ENCODE measurements around the gene PASD1.
"Not testable (repeated sequence)": the region's sequence is repeated elsewhere in the genome, so short reads cannot be mapped to it uniquely, and the experiment has no call there.

Gene PASD1

DNA sequence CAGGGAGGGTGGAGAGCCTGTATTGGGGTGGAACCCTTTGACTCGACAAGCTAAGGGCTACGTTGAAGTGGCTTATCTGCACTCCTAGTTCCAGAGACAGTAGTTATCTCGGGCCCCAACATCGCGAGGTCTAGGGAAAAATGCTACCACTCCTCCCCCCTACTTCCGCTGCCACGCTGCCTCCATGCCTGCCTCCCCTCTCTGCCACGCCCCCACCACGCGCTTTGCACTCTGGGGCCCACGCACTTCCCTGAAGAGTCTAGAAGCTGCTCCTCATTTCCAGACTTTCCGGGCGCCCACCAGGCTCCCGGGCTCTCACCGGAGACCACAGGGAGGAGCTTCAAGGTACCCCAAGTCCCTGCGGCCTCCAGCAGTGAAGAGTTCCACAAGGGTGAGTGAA is at the start of gene PASD1:
Gene PASD1 (plus strand): TSS at position 227 of the 400 bp plus-strand sequence. CDS start 37,879 bp downstream, outside the sequence.
- DNase-seq = no peak

GRCh38 chrX:151515237-151515636 is 48.2 kb upstream of the PASD1 start:
- no peak for DNase-seq

- no peak for DNase-seq
These were observed 46.8 kb upstream of the PASD1 start for GRCh38 chrX:151516538-151517187.

- no peak for DNase-seq
These were observed 46.1 kb upstream of the PASD1 start for GRCh38 chrX:151517421-151517820.

GRCh38 chrX:151523351-151523750 is 40.1 kb upstream of the PASD1 start:
- no peak for DNase-seq

DNA sequence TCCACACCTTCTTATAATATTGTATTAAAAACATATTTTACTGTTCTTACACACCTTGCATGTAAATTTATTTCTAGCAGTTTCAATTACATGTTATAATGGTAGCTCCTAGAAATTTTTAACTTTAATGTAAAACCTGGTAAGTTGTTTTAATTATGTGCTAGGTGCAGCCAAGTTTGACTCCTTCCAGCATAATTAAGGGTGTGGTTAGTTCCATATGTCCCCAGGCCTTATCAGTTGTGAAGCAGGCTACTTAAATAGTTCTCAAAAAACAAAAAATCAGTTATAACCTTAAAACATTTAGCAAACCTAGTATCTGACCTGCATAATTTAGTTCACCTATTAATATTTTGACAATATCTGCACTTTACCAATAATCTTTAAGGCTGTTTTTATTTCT is 26.9 kb upstream of the PASD1 start:
- DNase-seq = no peak

DNA sequence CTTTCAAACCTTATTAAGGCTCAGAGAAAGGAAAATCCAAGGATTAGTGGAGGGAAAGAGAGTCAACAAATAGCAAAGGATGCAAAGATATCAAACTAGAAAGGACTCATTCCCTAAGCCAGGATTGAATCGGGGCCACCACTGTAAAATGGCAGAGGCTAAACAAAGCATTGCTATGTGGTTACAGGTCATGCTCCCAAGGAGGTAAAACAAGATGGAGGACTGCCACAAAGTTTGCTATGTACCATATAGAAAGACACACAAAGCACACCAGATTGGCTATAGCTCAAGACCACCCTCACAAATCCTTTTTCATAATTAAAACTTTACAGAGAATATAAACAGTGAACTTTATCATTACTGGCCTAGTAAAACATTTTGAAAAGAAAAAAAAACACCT is 25.9 kb upstream of the PASD1 start:
- DNase-seq = no peak

- no peak for DNase-seq
These were observed 25.0 kb upstream of the PASD1 start for GRCh38 chrX:151538190-151539122.

- no peak for DNase-seq
These were observed 19.8 kb upstream of the PASD1 start for GRCh38 chrX:151543706-151544105.

DNA sequence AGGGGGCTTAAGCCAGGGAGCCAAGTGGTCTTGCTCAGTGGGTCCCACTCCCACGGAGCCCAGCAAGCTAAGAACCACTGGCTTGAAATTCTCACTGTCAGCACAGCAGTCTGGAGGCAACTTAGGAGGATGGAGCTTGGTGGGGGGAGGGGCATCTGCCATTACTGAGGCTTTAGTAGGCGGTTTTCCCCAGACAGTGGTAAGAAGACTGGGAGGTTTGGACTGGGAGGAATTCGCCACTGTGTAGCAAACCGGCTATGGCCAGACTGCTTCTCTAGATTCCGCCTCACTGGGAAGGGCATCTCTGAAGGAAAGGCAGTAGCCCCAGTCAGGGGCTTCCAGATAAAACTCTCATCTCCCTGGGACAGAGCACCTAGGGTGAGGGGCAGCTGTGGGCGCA is 17.2 kb upstream of the PASD1 start:
- DNase-seq = not testable (repeated sequence)

DNA sequence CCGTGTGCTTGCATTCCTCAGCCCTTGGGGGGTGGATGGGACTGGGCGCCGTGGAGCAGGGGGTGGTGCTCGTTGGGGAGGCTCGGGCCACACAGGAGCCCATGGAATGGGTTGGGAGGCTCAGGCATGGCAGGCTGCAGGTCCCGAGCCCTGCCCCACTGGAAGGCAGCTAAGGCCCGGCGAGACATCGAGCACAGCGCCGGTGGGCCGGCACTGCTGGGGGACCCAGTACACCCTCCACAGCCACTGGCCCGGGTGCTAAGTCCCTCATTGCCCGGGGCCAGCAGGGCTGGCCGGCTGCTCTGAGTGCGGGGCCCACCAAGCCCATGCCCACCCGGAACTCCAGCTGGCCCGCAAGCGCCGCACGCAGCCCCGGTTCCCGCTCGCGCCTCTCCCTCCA is 12.3 kb upstream of the PASD1 start:
- DNase-seq = not testable (repeated sequence)

DNA sequence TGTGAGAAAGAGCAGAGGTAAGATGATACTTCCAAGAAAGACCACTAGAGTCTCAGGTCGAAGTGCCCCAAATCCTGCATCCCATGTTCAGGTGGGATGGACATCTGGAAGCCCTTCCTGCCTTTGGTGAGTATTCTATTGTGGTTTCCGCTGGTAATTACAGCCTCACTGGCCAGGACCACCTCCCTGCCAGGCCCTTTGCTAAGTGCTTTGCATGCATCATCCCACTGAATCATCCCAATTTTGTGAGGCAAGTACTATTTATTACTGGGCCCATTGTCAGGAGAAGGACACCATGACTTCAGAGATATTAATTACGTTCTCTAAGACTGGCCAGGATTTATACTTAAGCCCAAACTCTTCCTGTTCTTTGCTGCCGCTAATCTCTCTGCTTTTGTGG is 10.7 kb upstream of the PASD1 start:
- no peak for DNase-seq

DNA sequence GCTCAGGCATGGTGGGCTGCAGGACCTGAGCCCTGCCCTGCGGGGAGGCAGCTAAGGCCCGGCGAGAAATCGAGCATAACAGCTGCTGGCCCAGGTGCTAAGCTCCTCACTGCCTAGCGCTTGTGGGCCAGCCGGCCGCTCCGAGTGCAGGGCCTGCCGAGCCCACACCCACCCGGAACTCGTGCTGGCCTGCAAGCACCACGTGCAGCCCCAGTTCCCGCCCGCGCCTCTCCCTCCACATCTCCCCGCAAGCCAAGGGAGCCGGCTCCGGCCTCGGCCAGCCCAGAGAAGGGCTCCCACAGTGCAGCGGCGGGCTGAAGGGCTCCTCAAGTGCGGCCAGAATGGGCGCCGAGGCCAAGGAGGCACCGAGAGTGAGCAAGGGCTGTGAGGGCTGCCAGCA is 8.2 kb upstream of the PASD1 start:
- DNase-seq = not testable (repeated sequence)

GRCh38 chrX:151562485-151562884 is 990 bp upstream of the PASD1 start:
- DNase-seq = not testable (repeated sequence)

GRCh38 chrX:151563003-151563402 is 472 bp upstream of the PASD1 start:
- DNase-seq = not testable (repeated sequence)

GRCh38 chrX:151564035-151564434 is 560 bp downstream of the PASD1 start:
- no peak for DNase-seq

DNA sequence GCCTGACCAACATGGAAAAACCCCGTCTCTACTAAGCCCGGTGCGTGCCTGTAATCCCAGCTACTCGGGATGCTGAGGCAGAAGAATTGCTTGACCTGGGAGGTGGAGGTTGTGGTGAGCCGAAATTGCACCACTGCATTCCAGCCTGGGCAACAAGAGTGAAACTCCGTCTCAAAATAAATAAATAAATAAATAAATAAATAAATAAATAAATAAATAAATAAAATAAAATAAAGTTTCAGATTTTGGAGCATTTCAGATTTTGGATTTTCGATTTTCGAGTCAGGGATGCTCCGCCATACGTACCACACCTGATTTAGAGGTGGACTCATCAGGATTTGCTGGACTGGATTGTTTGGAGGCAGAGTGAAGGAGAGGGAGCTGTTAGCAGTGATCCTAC is 3.4 kb downstream of the PASD1 start:
- not testable (repeated sequence) for DNase-seq

GRCh38 chrX:151570561-151570960 is 7.1 kb downstream of the PASD1 start:
- peak; percentile 1 to 15 for DNase-seq

DNA sequence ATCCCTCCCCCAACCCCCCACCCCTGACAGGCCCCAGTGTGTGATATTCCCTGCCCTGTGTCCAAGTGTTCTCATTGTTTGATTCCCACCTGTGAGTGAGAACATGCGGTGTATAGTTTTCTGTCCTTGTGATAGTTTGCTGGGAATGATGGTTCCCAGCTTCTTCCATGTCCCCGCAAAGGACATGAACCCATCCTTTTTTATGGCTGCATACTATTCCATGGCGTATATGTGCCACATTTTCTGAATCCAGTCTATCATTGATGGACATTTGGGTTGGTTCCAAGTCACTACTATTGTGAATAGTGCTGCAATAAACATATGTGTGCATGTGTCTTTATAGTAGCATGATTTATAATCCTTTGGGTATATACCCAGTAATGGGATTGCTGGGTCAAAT is 29.9 kb downstream of the PASD1 start:
- not testable (repeated sequence) for DNase-seq

DNA sequence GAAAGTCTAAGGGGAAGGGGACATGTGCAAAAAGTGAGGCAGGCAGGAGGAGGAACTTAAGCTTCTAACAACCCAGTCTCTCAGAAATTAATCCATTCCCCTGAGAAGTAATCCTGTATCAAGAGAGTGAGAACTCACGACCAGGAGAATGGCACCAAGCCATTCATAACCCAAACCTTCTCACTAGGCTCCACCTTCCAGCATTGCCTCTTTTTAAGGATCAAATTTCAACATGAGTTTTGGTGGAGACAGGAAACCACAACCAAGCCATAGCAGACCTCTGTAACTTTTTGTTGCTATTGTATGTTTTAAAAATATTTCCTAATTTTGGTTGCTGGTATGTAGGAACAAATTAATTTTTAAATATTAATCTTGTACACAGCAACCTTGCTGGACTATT is 32.8 kb downstream of the PASD1 start:
- DNase-seq = no peak

DNA sequence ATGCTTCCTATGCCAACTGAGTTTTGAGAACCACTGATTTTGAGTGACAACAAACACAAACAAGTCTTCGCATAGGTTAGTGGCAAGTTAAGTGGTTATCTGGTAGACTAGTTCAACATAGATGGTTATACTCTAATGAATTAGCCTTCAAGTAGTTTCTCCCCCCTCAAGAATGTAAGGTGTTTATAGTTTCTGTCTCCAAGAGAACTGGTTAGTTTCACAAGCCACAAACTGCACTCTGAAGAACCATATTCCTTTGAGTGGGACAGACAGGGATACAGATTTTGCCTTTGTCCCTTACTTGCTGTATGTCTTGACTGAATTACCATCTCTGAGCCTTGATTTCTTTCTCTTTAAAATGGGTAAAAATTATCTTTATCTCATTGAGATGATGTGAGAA is 41.5 kb downstream of the PASD1 start:
- DNase-seq = no peak

- DNase-seq = no peak
These were observed 45.7 kb downstream of the PASD1 start for GRCh38 chrX:151609222-151609621.

- no peak for DNase-seq
These were observed 57.9 kb downstream of the PASD1 start for GRCh38 chrX:151621422-151621821.

GRCh38 chrX:151624677-151625076 is 61.2 kb downstream of the PASD1 start:
- DNase-seq = no peak

All from NCI-H2081 (cell line).